Measurements from ENCODE around the gene NMT1.

NMT1 gene

GRCh38 chr17:45132572-45133463, 71.7 kb downstream of the NMT1 start:
- peak overlapping the region; percentile 98 for H2AFZ ChIP-seq
- no peaks in the 10 kb centered on the region for H3K79me2 ChIP-seq
- H3K9me3 ChIP-seq (ENCODE audit: control insufficient read depth, low read length) = no peaks in the 10 kb centered on the region
- TF ChIP-seq CTCF (IDR thresholded peaks at IDR 0.05) = peak; percentile 79
- peak overlapping the region; percentile 96 for H3K27ac ChIP-seq
- H3K27me3 ChIP-seq (ENCODE audit: control insufficient read depth, insufficient read depth, low read length) = no peaks in the 10 kb centered on the region
- H3K4me2 ChIP-seq (ENCODE audit: low read length) = peak overlapping the region; percentile 100
- H3K4me3 ChIP-seq (ENCODE audit: low read depth, low read length) = peak overlapping the region; percentile 91
- H3K4me1 ChIP-seq = peaks cover 10% of the 10 kb centered on the region
- H3K9ac ChIP-seq = peak overlapping the region; percentile 71
- no peaks in the 10 kb centered on the region for H3K36me3 ChIP-seq (ENCODE audit: control insufficient read depth, insufficient read depth, low read length)

GRCh38 chr17:45135192-45135977, 74.3 kb downstream of the NMT1 start, which contains the start of gene ACBD4:
TSS of gene ACBD4 (plus strand) at chr17:45135687. CDS start at chr17:45136145, 458 bp downstream.
- Histone ChIP-seq H3K9ac (peak within 1 kb of the TSS; percentile 1), H3K9me3 (ENCODE audit: control insufficient read depth, low read length) (no peaks in the 10 kb centered on the region), H3K4me3 (ENCODE audit: low read depth, low read length) (peak within 1 kb of the TSS; percentile 80), H3K36me3 (ENCODE audit: control insufficient read depth, insufficient read depth, low read length) (no peaks in the 10 kb centered on the region), H3K79me2 (no peaks in the 10 kb centered on the region), H3K4me2 (ENCODE audit: low read length) (peak within 1 kb of the TSS; percentile 99), H3K27me3 (ENCODE audit: control insufficient read depth, insufficient read depth, low read length) (no peaks in the 10 kb centered on the region), H3K27ac (peak within 1 kb of the TSS; percentile 45), H2AFZ (peak within 1 kb of the TSS; percentile 79), H3K4me1 (peaks cover 7% of the 10 kb centered on the region)
- TF ChIP-seq CTCF (IDR thresholded peaks at IDR 0.05) = peak; percentile 100

- no peak for TF ChIP-seq CTCF (IDR thresholded peaks at IDR 0.05)
- peak overlapping the region; percentile 1 for H3K9ac ChIP-seq
- no peaks in the 10 kb centered on the region for H3K27me3 ChIP-seq (ENCODE audit: control insufficient read depth, insufficient read depth, low read length)
- no peaks in the 10 kb centered on the region for H3K79me2 ChIP-seq
- H3K9me3 ChIP-seq (ENCODE audit: control insufficient read depth, low read length) = no peaks in the 10 kb centered on the region
- peaks cover 7% of the 10 kb centered on the region for H3K4me1 ChIP-seq
- H3K4me2 ChIP-seq (ENCODE audit: low read length) = peak overlapping the region; percentile 99
- H3K27ac ChIP-seq = peak overlapping the region; percentile 45
- H3K36me3 ChIP-seq (ENCODE audit: control insufficient read depth, insufficient read depth, low read length) = no peaks in the 10 kb centered on the region
- peak overlapping the region; percentile 79 for H2AFZ ChIP-seq
- H3K4me3 ChIP-seq (ENCODE audit: low read depth, low read length) = peak overlapping the region; percentile 80
Observed at GRCh38 chr17:45135978-45136791, 75.1 kb downstream of the NMT1 start.

GRCh38 chr17:45136846-45137560, 75.9 kb downstream of the NMT1 start:
- Histone ChIP-seq H3K36me3 (ENCODE audit: control insufficient read depth, insufficient read depth, low read length) (no peaks in the 10 kb centered on the region), H3K4me2 (ENCODE audit: low read length) (peak overlapping the region; percentile 50), H3K27me3 (ENCODE audit: control insufficient read depth, insufficient read depth, low read length) (no peaks in the 10 kb centered on the region), H3K9me3 (ENCODE audit: control insufficient read depth, low read length) (no peaks in the 10 kb centered on the region), H3K27ac (no peak overlapping the region), H3K79me2 (no peaks in the 10 kb centered on the region), H2AFZ (no peak overlapping the region), H3K4me3 (ENCODE audit: low read depth, low read length) (no peak overlapping the region), H3K4me1 (peaks cover 7% of the 10 kb centered on the region), H3K9ac (no peak overlapping the region)
- TF ChIP-seq CTCF (IDR thresholded peaks at IDR 0.05) = no peak

All from parathyroid adenoma (tissue), 2 donors.